HG03039 (cell line): ENCODE measurements around the gene WNT10A.

Experiments used
- ATAC-seq: cut with Tn5 transposase; IDR thresholded peaks from one replicate; pipeline ENCODE4 v1.9.1; 2021; ENCODE audit warnings: mild to moderate bottlenecking, moderate library complexity; ENCODE audit not compliant: unreplicated experiment

WNT10A gene

GRCh38 chr2:218857371-218858137 lies 23.1 kb upstream of the WNT10A start:
- no peak for ATAC-seq

GRCh38 chr2:218858138-218858445 lies 22.6 kb upstream of the WNT10A start:
- ATAC-seq: no peak

- no peak for ATAC-seq
These were observed 21.7 kb upstream of the WNT10A start for GRCh38 chr2:218858671-218859555.

- ATAC-seq: no peak
These were observed 21.1 kb upstream of the WNT10A start, which contains the start of gene WNT6 for GRCh38 chr2:218859556-218859987. TSS of gene WNT6 (plus strand) at chr2:218859805. CDS start at chr2:218860038, 233 bp downstream.

GRCh38 chr2:218859988-218860831 lies 20.4 kb upstream of the WNT10A start:
- no peak for ATAC-seq

- ATAC-seq: no peak
These were observed 19.7 kb upstream of the WNT10A start for GRCh38 chr2:218860950-218861381.

GRCh38 chr2:218861645-218862318 lies 18.9 kb upstream of the WNT10A start:
- no peak for ATAC-seq

- no peak for ATAC-seq
These were observed 17.6 kb upstream of the WNT10A start for GRCh38 chr2:218863021-218863520.

GRCh38 chr2:218865396-218865795 lies 15.3 kb upstream of the WNT10A start:
- ATAC-seq: no peak

GRCh38 chr2:218865999-218866398 lies 14.7 kb upstream of the WNT10A start:
- no peak for ATAC-seq

- ATAC-seq: no peak
These were observed 12.8 kb upstream of the WNT10A start for GRCh38 chr2:218867900-218868299.

GRCh38 chr2:218869064-218869463 lies 11.6 kb upstream of the WNT10A start:
- no peak for ATAC-seq

GRCh38 chr2:218870984-218871344 lies 9.7 kb upstream of the WNT10A start:
- ATAC-seq: no peak

- no peak for ATAC-seq
These were observed 9.0 kb upstream of the WNT10A start for GRCh38 chr2:218871345-218872302.

GRCh38 chr2:218872645-218873358 lies 7.8 kb upstream of the WNT10A start:
- ATAC-seq: no peak

GRCh38 chr2:218873359-218874194 lies 7.1 kb upstream of the WNT10A start:
- ATAC-seq: no peak

GRCh38 chr2:218875692-218876246 lies 4.9 kb upstream of the WNT10A start:
- no peak for ATAC-seq
